Fibroblast of mammary gland (primary cell): ENCODE measurements around the gene GATD1.

ENCODE experiments used
- DNase-seq: peaks from one replicate; pipeline ENCODE4 v3.0.0-alpha.2; 2010; ENCODE audit warnings: low read depth
- H3K4me3 ChIP-seq: 2 replicates; pipeline ENCODE4 v1.5.1; 2011; ENCODE audit warnings: low read depth, mild to moderate bottlenecking, low read length, moderate library complexity; ENCODE audit not compliant: control insufficient read depth
- TF ChIP-seq, protein P1 (sequence below): conservative IDR thresholded peaks from 2 replicates; pipeline ENCODE4 v1.5.1; 2011; ENCODE audit warnings: low read depth, low read length, inconsistent platforms; ENCODE audit not compliant: control insufficient read depth, insufficient read depth

The GATD1 gene

DNA sequence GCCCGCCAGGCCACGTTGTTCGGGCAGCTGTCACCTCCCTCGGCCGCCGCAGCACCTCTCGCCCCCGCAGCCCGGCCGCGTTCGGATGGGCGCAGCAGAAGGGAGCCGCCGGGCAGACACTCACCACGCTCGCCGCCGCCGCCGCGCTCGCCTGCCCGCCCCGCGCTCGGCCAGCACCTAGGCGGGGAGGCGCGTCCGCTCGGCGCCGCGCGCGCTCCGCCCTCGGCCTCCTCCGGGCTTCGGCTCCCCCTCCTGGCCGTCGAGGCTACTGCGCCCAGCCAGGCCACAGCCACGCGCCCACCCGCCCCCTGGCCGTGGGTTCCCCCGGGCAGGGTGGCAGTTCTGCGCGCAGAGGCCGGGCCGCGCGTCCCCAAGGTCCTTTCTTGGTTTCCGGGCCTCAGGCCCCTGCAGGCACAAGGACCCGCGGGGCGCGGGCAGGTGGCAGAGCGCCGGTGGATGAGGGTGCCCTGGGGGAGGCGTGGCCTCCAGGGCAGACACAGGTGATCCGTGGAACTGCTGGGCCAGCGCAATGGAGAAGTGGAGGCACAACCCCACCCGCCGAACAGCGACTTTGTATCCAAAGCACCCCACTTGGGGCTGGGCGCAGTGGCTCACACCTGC lies 20.9 kb upstream of the GATD1 start, which contains the start of gene SLC25A22:
Gene SLC25A22 (minus strand): TSS at position 189 of the 621 bp plus-strand sequence. CDS start 3,275 bp downstream, outside the sequence.
- TF ChIP-seq, protein P1, sequence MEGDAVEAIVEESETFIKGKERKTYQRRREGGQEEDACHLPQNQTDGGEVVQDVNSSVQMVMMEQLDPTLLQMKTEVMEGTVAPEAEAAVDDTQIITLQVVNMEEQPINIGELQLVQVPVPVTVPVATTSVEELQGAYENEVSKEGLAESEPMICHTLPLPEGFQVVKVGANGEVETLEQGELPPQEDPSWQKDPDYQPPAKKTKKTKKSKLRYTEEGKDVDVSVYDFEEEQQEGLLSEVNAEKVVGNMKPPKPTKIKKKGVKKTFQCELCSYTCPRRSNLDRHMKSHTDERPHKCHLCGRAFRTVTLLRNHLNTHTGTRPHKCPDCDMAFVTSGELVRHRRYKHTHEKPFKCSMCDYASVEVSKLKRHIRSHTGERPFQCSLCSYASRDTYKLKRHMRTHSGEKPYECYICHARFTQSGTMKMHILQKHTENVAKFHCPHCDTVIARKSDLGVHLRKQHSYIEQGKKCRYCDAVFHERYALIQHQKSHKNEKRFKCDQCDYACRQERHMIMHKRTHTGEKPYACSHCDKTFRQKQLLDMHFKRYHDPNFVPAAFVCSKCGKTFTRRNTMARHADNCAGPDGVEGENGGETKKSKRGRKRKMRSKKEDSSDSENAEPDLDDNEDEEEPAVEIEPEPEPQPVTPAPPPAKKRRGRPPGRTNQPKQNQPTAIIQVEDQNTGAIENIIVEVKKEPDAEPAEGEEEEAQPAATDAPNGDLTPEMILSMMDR, result peak; percentile 35
- DNase-seq, result peak; percentile 67
- H3K4me3 ChIP-seq, result peak within 1 kb of the TSS; percentile 68

DNA sequence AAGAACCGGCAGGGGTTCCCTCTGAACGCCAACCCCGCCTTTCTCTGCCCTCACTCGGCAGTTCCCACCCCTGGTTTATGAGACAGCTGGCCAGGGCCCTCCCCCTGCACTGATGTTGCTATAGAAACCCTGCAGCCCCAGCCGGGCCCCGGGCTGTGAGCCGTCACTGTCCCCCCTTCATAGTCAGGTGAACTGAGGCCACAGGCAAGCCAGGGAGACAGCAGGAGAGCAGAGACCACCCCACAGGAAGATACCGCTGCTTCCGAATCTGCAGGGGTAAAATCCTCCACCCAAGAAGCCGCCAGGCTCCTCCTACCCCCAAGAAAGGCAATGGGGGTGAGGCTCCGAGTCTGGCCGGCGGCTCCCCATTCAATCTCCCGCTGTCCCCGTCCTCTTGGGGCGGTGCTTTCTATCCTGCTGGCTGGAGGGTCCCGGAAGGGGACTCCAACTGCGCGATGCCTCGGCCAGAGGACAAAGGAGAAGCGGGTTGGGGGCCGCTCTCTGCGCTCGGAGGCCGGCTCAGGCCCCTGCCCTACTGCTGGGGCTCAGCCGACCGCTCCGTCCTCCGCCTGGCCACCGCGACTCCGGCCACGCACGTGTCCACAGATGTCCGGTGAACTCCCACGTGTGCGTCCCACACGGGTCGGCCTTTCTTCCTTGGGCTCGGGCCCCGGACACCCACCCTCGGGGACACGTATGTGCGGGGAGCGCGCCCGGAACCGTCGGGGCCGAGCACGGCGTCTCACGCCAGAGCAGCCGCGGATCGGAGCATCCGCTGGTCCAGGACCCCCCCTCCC lies 20.2 kb upstream of the GATD1 start:
- peak overlapping the region; percentile 68 for H3K4me3 ChIP-seq
- DNase-seq, result peak; percentile 73
- TF ChIP-seq, protein P1, result no peak

DNA sequence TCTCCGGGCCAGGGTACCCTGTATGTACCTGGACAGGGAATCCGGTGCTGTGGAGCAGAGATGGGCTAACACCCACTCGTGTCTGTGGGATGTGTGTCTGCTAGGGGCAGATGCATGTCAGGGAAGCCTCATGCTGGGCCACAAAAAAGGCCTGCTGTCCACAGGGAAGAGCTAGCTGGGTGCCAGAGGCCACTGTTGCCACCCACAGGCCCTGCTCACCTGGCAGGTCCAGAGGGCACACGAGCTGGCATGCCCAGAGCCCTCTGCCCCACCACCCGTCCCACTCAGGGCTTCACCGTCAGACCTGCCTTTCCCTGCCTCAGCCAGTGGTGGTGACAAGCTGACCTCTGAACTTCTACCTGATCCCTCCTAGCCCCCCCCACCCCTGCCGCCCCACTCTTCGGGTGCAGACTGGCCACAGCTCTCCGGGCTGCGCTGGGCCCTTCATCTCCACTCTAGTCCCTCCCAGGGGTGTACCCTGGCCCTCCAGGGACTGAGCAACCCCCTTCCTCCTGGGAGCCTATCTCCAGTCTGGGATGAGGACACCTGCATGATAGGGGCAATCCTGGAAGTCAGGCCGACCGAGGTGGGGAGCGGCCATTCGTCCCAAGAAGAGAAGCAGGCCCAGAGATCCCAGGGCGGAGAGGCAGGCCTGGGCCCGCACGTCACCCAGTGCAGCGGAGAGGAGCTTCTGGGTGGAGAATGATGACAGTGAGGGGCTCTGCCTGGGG lies 19.4 kb upstream of the GATD1 start:
- TF ChIP-seq, protein P1, result no peak
- DNase-seq, result no peak

DNA sequence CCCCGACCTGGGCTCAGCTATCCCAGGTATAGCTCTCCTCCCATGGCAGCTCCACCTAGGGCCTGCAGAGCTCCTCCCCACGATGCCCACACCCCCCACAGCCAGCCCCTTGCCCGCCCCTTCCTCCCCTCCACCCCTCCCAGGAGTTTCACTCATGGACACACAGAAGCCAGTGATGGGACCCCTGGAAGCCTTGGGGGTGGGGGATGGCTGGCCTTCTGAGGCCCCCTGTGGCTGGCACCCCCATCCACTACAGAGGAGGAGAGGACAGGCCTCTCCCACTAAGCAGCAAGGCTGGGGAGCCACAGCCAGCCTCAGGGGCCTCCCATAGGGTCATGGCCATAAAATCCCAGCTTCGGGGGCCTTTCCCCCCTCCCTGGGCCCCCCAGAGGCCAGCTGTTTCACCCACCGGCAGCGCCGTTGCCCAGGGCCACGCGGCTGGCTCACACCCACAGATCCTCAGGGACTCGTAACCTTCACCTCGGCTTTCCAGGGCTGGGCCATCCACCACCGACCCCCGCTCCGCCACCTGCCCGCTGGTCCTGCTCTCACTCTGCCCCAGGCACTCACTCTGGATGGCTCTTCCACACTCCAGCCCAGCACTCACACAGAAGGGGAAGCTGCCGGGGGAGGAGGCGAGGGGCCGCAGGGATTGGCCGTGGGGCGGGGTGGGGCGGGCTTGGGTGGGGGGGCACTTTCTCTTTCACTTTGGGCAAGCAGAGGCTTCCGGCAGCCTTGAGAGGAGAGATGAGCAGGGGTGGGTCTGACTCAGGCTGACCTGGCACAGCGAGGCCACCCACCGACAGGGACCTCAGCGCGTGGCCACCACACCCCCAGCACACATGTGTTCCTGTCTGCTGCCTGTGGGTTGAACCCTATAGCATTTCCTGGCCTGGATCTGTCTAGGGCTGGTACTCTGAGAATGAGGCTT lies 18.6 kb upstream of the GATD1 start:
- TF ChIP-seq, protein P1, result no peak
- peak; percentile 94 for DNase-seq
- peak overlapping the region; percentile 68 for H3K4me3 ChIP-seq

More for the DNA sequence above, 19.4 kb upstream of the GATD1 start:
- H3K4me3 ChIP-seq, result peak overlapping the region; percentile 68

DNA sequence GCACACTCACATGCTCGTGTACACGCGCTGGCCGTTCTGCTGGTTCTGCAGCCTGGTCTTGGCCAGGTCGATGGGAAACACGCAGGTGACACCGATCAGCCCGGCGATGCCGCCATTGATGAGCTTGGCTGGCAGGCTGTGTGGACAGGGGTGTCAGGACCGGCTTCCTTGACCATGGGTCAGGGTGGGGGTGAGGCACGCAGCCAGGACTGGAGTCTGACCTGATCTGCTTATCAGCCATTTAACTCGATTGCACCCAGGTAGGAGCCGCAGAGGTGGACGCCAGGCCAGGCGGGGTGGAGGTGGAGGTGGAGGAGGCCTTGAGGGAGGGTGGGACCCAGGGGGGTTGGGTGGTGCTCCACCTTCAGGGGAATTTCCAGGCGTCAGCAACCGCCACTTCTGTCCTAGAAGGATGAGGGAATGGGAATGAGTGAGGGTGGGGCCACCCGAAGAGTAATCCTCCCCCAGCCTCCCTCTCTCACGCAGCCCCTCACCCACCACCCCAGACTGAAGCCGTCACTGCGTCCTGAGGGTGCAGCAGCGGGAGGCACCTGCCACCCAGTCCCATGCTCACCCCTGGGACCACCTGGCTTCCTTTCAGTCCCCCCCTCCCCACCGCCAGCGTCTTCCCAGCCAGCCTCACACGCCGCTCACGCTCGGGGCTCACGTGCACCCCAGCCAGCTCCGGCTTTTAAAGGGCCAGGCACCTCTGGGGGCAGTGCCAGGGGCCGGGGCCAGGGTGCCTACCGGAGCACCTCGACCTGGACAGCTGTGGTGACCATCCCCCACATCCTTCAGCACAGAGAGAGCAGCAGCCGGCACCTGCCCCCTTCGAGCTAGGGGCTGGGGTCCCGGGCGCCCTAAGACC lies 17.7 kb upstream of the GATD1 start:
- TF ChIP-seq, protein P1, result no peak
- DNase-seq, result no peak
- H3K4me3 ChIP-seq, result peak overlapping the region; percentile 68
